Calu3 (cell line): ENCODE results near the gene TGM2. TPM values are rescaled to one million over a fixed set of nuclear protein-coding genes. Genes with fewer than 3 reads are reported as not detected.
A peak's percentile ranks its signal among the peaks of the same experiment; 100 is the strongest.

Experiments used
- BruUV-seq: library from RNA; stranded (reverse); fragments of 400-500 nt; replicated peaks from 2 replicates; lab custom pipeline; 2021; lab: Mats Ljungman, UMichigan
- CTCF ChIA-PET: fragments of 300-600 bp; sonication (Branson Sonifier 250); formaldehyde crosslinking; loops from one replicate; lab custom pipeline; 2022; ENCODE audit warnings: antibody characterized with exemption; lab: Charles Lee
- DNase-seq: peaks from one replicate; pipeline ENCODE4 v3.0.0; 2022
- H3K27ac Mint-ChIP-seq: one replicate; pipeline ENCODE4 v1.8.0; 2022; ENCODE audit warnings: mixed read lengths; ENCODE audit not compliant: unreplicated experiment
- H3K27me3 Mint-ChIP-seq: one replicate; pipeline ENCODE4 v1.8.0; 2022; ENCODE audit warnings: mixed read lengths; ENCODE audit not compliant: unreplicated experiment
- H3K36me3 Mint-ChIP-seq: one replicate; pipeline ENCODE4 v1.8.0; 2022; ENCODE audit warnings: mild to moderate bottlenecking, moderate library complexity, mixed read lengths; ENCODE audit not compliant: insufficient read depth, unreplicated experiment
- H3K4me1 Mint-ChIP-seq: one replicate; pipeline ENCODE4 v1.8.0; 2022; ENCODE audit warnings: mild to moderate bottlenecking, low read depth, mixed read lengths; ENCODE audit not compliant: unreplicated experiment
- H3K4me3 Mint-ChIP-seq: one replicate; pipeline ENCODE4 v1.8.0; 2022; ENCODE audit warnings: mild to moderate bottlenecking, low read depth, moderate library complexity, mixed read lengths; ENCODE audit not compliant: unreplicated experiment
- H3K9me3 Mint-ChIP-seq: one replicate; pipeline ENCODE4 v1.8.0; 2022; ENCODE audit warnings: low read depth, mixed read lengths; ENCODE audit not compliant: unreplicated experiment
- CTCF ChIP-seq: fragments of 200-600 bp; IDR thresholded peaks from one replicate; pipeline ENCODE4 v1.8.0; 2022; ENCODE audit warnings: antibody characterized with exemption; ENCODE audit not compliant: unreplicated experiment
- intact Hi-C: fragments of 100-400 bp; cut with micrococcal nuclease; formaldehyde crosslinking; loops from one replicate; pipeline ENCODE4 v1.10.0; 2022; ENCODE audit not compliant: unreplicated experiment
- total RNA-seq: library from RNA; stranded (reverse); gene quantifications from 2 replicates; pipeline ENCODE4 v1.2.3, GENCODE V29; 2022

TGM2 gene
- total RNA-seq, 1 experiment from 2014 or later: 311 TPM

DNA sequence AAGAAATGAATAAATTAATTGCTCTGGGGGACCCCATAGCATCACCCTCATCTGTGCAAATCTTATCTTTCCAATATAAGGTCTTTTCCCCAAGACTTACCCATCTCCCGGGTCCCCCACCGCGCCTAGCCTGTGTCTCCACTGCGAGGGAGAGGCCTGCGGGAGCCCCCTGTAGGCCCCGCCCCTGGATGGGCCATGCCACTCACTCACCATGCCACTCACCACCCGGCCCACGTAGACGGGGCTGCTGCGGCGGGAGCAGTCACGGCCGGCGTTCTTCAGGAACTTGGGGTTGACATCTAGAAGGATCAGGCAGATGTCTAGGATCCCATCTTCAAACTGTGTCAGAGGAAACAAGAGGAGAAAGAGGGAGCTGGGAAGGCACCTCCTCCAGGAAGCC, 17.3 kb downstream of the TGM2 start:
- TF ChIP-seq CTCF: no peak
- Mint-ChIP-seq H3K4me1 (peaks cover 84% of the 10 kb centered on the region), H3K27ac (peak overlapping the region; percentile 3), H3K9me3 (no peaks in the 10 kb centered on the region), H3K27me3 (no peaks in the 10 kb centered on the region), H3K4me3 (no peak overlapping the region), H3K36me3 (peaks cover 94% of the 10 kb centered on the region)
- intact Hi-C loops: no loop called here
- CTCF ChIA-PET: interaction anchor here (1.0 to 1.1 kb wide), 2 partner anchors 11 to 90 kb away, joined by 3 to 4 read pairs; no protein-coding TSS in a partner anchor
- no TSS peak for BruUV-seq
- no peak for DNase-seq

DNA sequence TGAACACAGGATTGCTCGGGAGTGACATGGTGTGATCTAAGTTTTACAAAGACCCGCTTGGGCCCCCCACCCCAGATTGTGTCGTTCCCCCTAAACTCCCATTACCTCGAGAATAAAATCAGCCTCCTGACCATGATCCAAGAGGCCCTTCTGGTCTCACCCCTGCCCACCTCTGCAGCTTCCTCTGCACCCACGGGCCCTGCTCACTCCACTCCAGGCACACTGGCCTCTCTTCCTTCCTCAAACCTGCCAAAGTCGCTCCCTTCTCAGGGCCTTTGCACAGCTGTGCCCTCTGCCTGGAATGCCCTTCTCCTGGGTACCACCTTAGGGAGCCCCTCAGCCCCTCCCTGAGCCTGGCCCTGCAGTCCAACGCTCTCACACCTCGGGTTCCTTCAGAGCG, 17.9 kb downstream of the TGM2 start:
- H3K9me3 Mint-ChIP-seq: no peaks in the 10 kb centered on the region
- peak overlapping the region; percentile 3 for H3K27ac Mint-ChIP-seq
- H3K4me3 Mint-ChIP-seq: no peak overlapping the region
- no peaks in the 10 kb centered on the region for H3K27me3 Mint-ChIP-seq
- no TSS peak for BruUV-seq
- H3K4me1 Mint-ChIP-seq: peaks cover 84% of the 10 kb centered on the region
- DNase-seq: no peak
- TF ChIP-seq CTCF: no peak
- peaks cover 94% of the 10 kb centered on the region for H3K36me3 Mint-ChIP-seq
- intact Hi-C loops: no loop called here
- CTCF ChIA-PET: interaction anchor here (0.6 to 1.1 kb wide), 2 partner anchors 44 to 89 kb away, joined by 4 to 8 read pairs; no protein-coding TSS in a partner anchor

DNA sequence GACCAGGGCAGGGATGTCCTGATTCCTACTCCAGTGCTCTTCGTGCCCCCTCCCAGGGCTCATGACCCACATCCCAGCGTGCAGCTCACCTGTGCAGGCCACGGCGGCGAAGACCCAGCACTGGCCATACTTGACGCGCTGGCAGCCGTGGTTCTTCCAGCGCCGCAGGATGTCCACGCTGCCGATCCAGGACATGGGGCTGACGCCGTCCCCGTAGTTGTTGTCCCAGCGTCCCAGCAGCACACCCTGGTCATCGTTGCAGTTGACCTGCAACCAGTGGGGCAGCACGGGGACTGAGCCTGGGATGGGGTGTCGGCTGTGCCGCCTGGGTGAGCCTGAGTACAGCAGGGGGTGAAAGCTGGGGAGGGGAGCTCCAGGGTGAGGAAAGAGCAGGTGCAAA, 18.4 kb downstream of the TGM2 start:
- DNase-seq: no peak
- H3K4me3 Mint-ChIP-seq: no peak overlapping the region
- no peaks in the 10 kb centered on the region for H3K27me3 Mint-ChIP-seq
- no peak for TF ChIP-seq CTCF
- intact Hi-C loops: no loop called here
- no TSS peak for BruUV-seq
- H3K9me3 Mint-ChIP-seq: no peaks in the 10 kb centered on the region
- peaks cover 94% of the 10 kb centered on the region for H3K36me3 Mint-ChIP-seq
- CTCF ChIA-PET: interaction anchor here (0.6 kb wide), 1 partner anchor 44 kb away, joined by 8 read pairs; no protein-coding TSS in a partner anchor
- H3K27ac Mint-ChIP-seq: no peak overlapping the region
- peaks cover 84% of the 10 kb centered on the region for H3K4me1 Mint-ChIP-seq

DNA sequence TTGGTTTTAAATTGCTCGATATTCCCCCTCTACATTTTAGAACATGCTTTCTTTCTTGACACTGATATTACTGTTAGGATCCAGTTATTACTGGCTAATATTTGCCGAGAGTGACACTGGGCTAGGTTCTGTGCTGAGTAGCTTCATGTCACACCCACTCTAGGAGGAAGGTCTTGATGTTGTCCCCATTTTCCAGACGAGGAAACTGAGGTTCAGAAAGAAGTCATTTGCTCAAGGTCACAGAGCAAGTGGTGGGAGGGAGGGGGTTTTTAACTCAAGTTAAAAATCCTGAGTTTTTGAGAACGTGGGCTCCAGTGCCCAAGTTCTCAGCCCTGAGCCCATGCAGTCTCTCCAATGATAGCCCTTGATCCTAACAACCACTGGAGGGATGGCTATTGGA, 18.9 kb downstream of the TGM2 start:
- intact Hi-C loops: no loop called here
- no peak for DNase-seq
- Mint-ChIP-seq H3K36me3 (peaks cover 94% of the 10 kb centered on the region), H3K4me1 (peaks cover 84% of the 10 kb centered on the region), H3K27ac (peak overlapping the region; percentile 44), H3K4me3 (no peak overlapping the region), H3K9me3 (no peaks in the 10 kb centered on the region), H3K27me3 (no peaks in the 10 kb centered on the region)
- no TSS peak for BruUV-seq
- CTCF ChIA-PET: no interaction called here
- no peak for TF ChIP-seq CTCF
